Uterus (tissue), 4 donors: Measurements from ENCODE around the gene RBM26. TPM values are rescaled to one million over a fixed set of nuclear protein-coding genes. Genes with fewer than 3 reads are reported as not detected.

ENCODE experiments used
- DNase-seq, 2 donors: peaks; one replicate each; pipeline ENCODE4 v3.0.0-alpha.2; 2019 to 2020
- H3K27ac ChIP-seq, 2 donors: fragments of 200-600 bp; sonication (generic); 1 replicate in 1 of 2; 2 replicates in 1 of 2; pipeline ENCODE4 v1.5.1; 2016 to 2018
- H3K27me3 ChIP-seq, 2 donors: fragments of 200-600 bp; sonication (generic); one replicate each; pipeline ENCODE4 v1.5.1; 2018 to 2019; ENCODE audit warnings: control low read depth in 1 of 2
- H3K36me3 ChIP-seq, 2 donors: fragments of 200-600 bp; sonication (generic); one replicate each; pipeline ENCODE4 v1.5.1; 2019; ENCODE audit warnings: control low read depth in 1 of 2
- H3K4me1 ChIP-seq, 2 donors: fragments of 200-600 bp; sonication (generic); one replicate each; pipeline ENCODE4 v1.5.1; 2018 to 2019; ENCODE audit warnings: control low read depth in 1 of 2
- H3K4me3 ChIP-seq, 2 donors: fragments of 200-600 bp; sonication (generic); 1 replicate in 1 of 2; 2 replicates in 1 of 2; pipeline ENCODE4 v1.5.1; 2018 to 2019; ENCODE audit warnings: mild to moderate bottlenecking in 1 of 2
- H3K9me3 ChIP-seq, 2 donors: fragments of 200-600 bp; sonication (generic); one replicate each; pipeline ENCODE4 v1.5.1; 2019; ENCODE audit warnings: control low read depth in 1 of 2
- POLR2A ChIP-seq, 2 donors: fragments of 450-650 bp; IDR thresholded peaks; one replicate each; pipeline ENCODE4 v1.6.1; 2016; ENCODE audit warnings: antibody characterized with exemption in 2 of 2, mild to moderate bottlenecking in 1 of 2, moderate library complexity in 1 of 2
- intact Hi-C: fragments of 100-400 bp; cut with DNase I; formaldehyde crosslinking; loops from one replicate; pipeline ENCODE4 v1.15.1; 2023; ENCODE audit warnings: low total_unique reads
- total RNA-seq, 4 donors: library from RNA; depleted of rRNA in 3 of 4; stranded (reverse); fragments of >200 nt in 3 of 4; gene quantifications; one replicate each; pipeline versions ENCODE4 v1.1.0 to v1.2.4, GENCODE V29; 2014 to 2023
- TF ChIP-seq, protein P1 (sequence below), 4 experiments: fragments of 200-600 bp in 2 of 4; fragments of 450-650 bp in 2 of 4; sonication (generic) in 2 of 4; IDR thresholded peaks; one replicate each; pipeline ENCODE4 v1.5.1; 2016 to 2019; ENCODE audit warnings: antibody characterized with exemption in 4 of 4, mild to moderate bottlenecking in 2 of 4, moderate library complexity in 1 of 4
- donor health status: DM: yes; HTN: yes; CAD: no.

RBM26 gene
- total RNA-seq, 4 donors from 2014 or later = 33.8 to 83.8 (median 54.5) TPM

DNA sequence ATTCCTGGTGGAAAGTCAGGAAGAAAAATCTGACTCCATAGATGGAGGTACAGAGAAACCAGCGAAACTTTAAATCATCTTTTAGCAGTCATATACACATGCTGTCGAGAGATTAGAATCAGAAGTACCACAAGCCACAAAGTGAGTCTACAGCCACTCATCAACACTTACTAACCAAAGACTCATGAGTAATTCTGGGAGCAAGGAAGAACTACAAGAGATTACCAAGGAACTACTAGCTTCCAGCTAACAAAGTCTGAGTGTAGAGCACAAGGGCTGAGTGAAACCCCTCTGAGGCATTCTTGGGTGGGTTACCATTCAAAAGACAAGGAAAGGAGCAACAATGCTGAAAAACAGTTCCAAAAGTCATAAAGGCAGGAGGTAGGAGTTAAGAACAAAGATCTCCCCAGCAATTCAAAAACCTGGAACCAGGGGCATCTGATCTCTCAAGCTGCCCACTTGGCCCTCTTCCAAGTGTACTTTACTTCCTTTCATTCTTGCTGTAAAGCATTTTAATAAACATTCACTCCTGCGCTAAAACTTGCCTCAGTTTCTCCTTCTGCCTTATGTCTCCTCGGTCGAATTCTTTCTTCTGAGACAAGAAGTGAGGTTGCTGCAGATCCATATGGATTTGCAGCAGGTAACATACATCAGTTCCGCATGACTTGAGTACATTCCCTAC, 13.0 kb downstream of the RBM26 start:
- H3K27ac ChIP-seq = no peak overlapping the region
- H3K4me3 ChIP-seq = no peak overlapping the region
- no peaks in the 10 kb centered on the region for H3K9me3 ChIP-seq
- no peak for TF ChIP-seq POLR2A (IDR thresholded peaks at IDR 0.05)
- TF ChIP-seq, protein P1, sequence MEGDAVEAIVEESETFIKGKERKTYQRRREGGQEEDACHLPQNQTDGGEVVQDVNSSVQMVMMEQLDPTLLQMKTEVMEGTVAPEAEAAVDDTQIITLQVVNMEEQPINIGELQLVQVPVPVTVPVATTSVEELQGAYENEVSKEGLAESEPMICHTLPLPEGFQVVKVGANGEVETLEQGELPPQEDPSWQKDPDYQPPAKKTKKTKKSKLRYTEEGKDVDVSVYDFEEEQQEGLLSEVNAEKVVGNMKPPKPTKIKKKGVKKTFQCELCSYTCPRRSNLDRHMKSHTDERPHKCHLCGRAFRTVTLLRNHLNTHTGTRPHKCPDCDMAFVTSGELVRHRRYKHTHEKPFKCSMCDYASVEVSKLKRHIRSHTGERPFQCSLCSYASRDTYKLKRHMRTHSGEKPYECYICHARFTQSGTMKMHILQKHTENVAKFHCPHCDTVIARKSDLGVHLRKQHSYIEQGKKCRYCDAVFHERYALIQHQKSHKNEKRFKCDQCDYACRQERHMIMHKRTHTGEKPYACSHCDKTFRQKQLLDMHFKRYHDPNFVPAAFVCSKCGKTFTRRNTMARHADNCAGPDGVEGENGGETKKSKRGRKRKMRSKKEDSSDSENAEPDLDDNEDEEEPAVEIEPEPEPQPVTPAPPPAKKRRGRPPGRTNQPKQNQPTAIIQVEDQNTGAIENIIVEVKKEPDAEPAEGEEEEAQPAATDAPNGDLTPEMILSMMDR (IDR thresholded peaks at IDR 0.05) = no peak
- no peaks in the 10 kb centered on the region for H3K36me3 ChIP-seq
- H3K4me1 ChIP-seq = no peaks in the 10 kb centered on the region
- intact Hi-C loops = no loop called here
- DNase-seq = no peak
- no peaks in the 10 kb centered on the region for H3K27me3 ChIP-seq

DNA sequence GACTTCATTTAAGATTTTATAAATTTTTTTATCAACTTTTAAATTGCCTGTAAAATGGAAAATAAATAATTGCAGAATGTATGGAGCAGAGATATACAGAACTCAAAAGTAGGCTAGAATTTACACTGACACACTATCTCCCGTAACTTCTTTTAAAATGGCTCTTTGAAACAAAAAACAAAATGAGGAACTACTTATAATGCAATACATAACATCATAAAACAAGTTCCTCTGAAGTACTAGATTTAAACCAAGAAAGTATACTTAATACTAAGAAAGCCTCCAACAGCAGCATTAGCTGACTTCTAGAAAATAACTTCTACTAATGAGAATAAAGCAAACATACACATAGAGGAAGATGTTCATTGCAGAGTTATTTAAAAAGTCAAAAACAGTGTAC, 17.0 kb downstream of the RBM26 start:
- Histone ChIP-seq H3K36me3 (no peaks in the 10 kb centered on the region), H3K9me3 (no peaks in the 10 kb centered on the region), H3K27me3 (no peaks in the 10 kb centered on the region), H3K27ac (no peak overlapping the region), H3K4me1 (no peaks in the 10 kb centered on the region), H3K4me3 (no peak overlapping the region)
- no peak for DNase-seq
- TF ChIP-seq POLR2A (IDR thresholded peaks at IDR 0.05) = no peak
- TF ChIP-seq, protein P1 (IDR thresholded peaks at IDR 0.05) = no peak
- intact Hi-C loops = no loop called here

DNA sequence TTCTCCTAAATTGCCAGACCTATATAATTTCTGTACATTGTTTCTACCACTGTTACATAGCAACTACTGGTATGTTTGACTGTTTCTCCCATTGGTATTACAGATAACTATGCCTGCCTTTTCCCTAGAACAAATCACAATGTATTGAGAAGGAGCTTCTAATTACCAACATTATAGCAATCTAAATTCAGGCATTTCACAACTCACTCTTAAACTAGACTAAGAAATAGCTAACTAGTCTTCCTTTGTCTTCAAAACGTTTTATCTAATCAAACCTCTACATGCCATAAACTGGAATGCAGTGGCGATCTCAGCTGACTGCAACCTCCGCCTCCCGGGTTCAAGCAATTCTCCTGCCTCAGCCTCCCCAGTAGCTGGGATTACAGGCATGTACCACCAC, 18.2 kb downstream of the RBM26 start:
- no peak overlapping the region for H3K27ac ChIP-seq
- intact Hi-C loops = no loop called here
- no peak for TF ChIP-seq POLR2A (IDR thresholded peaks at IDR 0.05)
- TF ChIP-seq, protein P1 (IDR thresholded peaks at IDR 0.05) = no peak
- no peak for DNase-seq
- no peaks in the 10 kb centered on the region for H3K9me3 ChIP-seq
- H3K4me1 ChIP-seq = no peaks in the 10 kb centered on the region
- H3K4me3 ChIP-seq = no peak overlapping the region
- no peaks in the 10 kb centered on the region for H3K36me3 ChIP-seq
- no peaks in the 10 kb centered on the region for H3K27me3 ChIP-seq

- Histone ChIP-seq H3K4me1 (no peaks in the 10 kb centered on the region), H3K27ac (no peak overlapping the region), H3K27me3 (no peaks in the 10 kb centered on the region), H3K9me3 (no peaks in the 10 kb centered on the region), H3K4me3 (no peak overlapping the region), H3K36me3 (no peaks in the 10 kb centered on the region)
- no peak for DNase-seq
- TF ChIP-seq POLR2A (IDR thresholded peaks at IDR 0.05) = no peak
- TF ChIP-seq, protein P1 (IDR thresholded peaks at IDR 0.05) = no peak
- intact Hi-C loops = no loop called here
Observed at GRCh38 chr13:79386125-79386826, 19.8 kb downstream of the RBM26 start.

DNA sequence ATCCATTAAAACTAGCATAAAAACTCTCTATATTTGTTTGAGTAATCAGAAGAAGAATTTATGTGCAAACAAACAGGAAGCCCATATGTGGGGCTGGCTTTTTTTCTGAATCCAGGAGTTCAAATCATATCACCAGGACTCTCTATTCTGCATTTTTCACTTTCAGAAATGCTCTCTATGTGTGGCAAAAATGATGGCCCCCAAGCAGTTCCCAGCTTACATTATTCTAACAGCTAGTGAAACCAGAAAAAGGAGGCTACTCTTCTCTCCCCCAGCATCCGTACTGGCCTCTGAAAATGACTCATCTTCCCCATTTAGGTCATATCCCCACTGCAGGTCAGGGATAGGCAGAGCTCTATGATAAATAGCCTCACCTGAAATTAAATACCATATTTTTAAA, 20.4 kb downstream of the RBM26 start:
- H3K4me1 ChIP-seq = no peaks in the 10 kb centered on the region
- no peak overlapping the region for H3K27ac ChIP-seq
- no peaks in the 10 kb centered on the region for H3K36me3 ChIP-seq
- TF ChIP-seq, protein P1 (IDR thresholded peaks at IDR 0.05) = no peak
- TF ChIP-seq POLR2A (IDR thresholded peaks at IDR 0.05) = no peak
- intact Hi-C loops = no loop called here
- DNase-seq = no peak
- H3K9me3 ChIP-seq = no peaks in the 10 kb centered on the region
- H3K4me3 ChIP-seq = no peak overlapping the region
- no peaks in the 10 kb centered on the region for H3K27me3 ChIP-seq
